NCI-H526 (cell line): ENCODE data around the gene TYMS.

ENCODE experiments used
- DNase-seq, 2 experiments: peaks; one replicate each; lab custom pipeline; 2025; lab: John Stamatoyannopoulos, UW

Gene TYMS

DNA sequence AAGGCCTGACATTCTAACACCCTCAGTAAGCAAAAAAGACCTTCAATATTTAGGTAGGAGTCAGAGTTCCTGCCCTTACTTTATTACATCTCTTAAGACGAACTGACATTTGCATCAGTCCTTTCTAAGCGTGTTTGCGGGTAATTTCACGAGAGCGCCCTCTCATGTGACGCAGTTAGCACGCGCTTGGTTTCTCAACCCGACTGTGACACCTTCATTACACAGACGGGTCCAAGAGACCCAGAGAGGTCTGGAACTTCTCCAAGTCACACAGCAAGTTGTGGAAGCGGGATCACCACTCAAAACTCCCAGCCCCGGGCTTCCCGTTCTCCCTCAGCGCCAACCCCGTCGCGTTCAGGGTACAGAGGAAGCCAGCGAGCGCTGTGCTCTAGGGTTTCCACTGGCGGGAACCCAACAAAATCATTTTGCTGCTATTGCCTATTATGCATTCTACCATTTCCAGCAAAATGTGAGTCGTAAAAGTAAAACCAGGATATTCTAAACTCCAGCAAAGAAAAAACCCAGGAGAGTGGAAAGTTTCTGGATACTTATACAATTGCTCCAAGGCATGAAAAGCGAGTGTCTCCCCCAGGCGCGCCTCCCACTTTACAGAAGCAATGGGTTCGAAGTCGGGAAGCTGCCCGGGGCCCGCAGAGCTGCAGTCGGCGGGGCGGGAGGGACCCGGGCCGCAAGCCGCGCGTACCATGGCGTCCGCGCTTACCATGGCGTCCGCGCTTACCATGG is 54.4 kb downstream of the TYMS start:
- DNase-seq = peak; percentile 28 to 63

DNA sequence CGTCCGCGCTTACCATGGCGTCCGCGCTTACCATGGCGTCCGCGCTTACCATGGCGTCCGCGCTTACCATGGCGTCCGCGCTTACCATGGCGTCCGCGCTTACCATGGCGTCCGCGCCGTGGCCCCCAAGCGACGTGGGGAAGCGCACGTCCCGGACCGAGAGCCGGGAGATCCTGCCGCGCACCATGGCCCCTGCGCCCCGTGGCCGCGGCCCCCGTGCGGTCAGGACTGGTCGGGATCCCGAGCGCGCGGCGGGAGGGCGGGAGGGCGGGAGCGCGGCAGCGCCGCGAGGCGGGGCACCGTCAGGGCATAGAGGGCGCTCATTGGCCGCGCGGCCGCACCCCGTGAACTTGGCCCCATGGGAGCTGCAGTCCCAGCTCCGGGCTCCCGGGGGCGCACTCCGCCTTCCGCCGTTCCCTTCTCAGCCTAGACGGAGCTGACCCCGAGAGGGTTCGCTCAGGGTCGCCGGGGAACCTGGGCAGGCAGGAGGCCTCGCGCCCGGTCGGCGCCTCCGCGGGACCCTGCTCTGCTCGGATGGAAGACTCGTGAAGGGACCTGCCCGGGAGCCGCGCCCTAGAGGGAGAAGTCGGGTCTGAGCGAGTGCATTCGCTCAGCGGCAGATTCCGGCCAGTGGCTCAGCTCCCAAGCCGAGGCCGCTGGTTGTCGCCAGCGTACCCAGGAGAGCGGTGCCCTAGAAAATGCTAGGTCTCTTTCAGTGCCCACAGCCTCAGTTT is 55.1 kb downstream of the TYMS start, which contains the start of gene ENOSF1:
Gene ENOSF1 (minus strand): TSS at position 230 of the 734 bp plus-strand sequence. CDS start 43 bp downstream, at position 187.
- peak; percentile 25 to 82 for DNase-seq

DNA sequence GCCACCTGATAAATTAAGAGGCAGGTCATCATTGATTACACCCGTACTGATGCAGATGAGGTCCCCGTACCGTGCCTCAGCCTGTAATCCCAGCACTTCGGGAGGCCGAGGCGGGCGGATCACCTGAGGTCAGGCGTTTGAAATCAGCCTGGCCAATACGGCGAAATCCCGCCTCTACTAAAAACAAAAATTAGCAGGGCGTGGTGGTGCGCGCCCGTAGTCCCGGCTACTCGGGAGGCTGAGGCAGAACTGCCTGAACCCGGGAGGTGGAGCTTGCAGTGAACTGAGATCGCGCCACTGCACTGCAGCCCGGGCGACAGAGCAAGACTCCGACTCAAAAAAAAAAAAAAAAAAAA is 55.7 kb downstream of the TYMS start:
- DNase-seq = no peak

DNA sequence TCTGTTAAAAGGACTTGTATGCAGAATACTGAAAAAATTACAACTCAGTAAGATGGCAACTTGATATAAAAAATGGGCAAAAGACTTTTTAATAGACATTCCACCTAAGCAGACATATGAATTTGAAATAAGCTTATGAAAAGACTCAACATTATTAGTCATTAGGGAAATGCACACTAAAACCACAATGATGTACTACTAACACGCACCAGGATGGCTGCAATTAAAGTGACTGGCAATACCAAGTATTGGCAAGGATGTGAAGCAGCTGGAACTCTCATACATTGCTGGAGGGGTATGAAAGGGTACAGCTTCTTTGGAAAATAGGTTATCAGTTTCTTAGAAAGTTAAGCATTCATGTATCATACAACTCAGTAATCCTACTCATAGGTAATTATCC is 58.2 kb downstream of the TYMS start:
- no peak for DNase-seq

DNA sequence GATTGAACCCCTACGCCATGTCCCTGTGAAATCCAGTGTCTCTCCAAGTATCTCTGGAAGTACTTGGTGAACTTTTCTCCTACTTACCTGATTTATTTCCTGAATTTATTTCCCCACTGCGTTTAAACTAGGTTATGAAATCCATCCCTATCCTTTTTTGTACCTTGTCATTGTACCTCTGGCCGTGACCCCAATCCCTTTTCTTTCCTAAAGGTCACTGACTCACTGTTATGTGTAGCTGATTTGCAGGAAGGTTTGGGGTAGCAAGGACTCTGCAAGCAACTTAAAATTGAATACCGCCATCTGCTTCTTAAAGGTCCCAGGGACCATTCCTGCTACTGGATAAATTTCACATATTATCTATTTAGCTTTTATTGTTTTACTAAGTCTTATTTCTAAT is 59.5 kb downstream of the TYMS start:
- DNase-seq = no peak
